Stimulated activated CD8-positive, alpha-beta memory T cell treated with anti-CD3 and anti-CD28 coated beads, Interleukin-15, amount 100 ng/mL, for 1 hour (primary cell): Measurements from ENCODE around the gene ALDH3B2.
"Not testable (repeated sequence)": the region's sequence is repeated elsewhere in the genome, so short reads cannot be mapped to it uniquely, and the experiment has no call there.

Experiments
- DNase-seq: peaks from one replicate; pipeline ENCODE4 v3.0.0-alpha.2; 2020; ENCODE audit warnings: low read depth

ALDH3B2 gene

DNA sequence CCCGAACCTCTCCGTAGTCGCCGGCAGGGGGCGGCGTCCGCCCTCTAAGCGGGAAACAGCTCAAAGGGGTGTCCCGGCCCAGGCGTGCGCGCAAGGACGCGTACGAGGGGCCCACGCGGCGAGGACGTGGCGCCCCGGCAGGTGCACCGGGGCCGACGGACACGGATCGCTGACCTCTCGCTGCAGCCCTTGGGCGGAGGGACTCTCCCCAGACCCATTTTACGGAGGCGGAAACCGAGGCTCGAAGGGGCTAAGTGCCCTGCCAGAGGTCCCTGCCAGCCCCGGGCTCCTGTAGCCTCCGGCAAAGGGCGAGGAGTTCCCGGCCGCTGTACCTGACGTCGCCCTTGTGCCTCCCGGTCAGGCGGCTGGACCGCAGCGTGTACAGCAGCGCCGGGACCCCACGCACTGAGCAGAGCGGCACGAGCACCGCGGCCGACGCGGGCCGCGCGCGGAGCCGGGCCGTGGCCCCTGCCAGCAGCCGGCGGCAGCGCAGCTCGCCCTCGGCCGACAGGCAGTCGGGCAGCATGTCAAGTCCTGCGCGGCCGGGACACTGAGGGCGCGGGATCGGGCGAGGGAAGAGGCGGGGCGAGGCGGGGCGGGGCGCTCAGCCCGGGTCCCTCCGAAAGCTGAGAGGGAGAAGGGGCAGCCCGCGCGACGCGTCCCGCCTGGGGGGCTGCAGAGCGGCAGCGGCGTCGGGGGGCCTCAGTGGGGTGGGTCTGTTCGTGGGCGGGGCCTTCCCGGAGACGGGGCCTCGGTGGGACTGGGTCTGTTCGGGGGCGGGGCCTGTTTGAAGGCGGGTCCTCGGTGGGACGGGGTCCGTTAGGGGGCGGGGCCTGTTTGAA lies 44.8 kb downstream of the ALDH3B2 start, which contains the start of gene NUDT8:
Gene NUDT8, minus strand, starts transcription at position 552 of the 842 bp plus-strand sequence. Its CDS starts 26 bp downstream, at position 526.
- DNase-seq: peak; percentile 93

DNA sequence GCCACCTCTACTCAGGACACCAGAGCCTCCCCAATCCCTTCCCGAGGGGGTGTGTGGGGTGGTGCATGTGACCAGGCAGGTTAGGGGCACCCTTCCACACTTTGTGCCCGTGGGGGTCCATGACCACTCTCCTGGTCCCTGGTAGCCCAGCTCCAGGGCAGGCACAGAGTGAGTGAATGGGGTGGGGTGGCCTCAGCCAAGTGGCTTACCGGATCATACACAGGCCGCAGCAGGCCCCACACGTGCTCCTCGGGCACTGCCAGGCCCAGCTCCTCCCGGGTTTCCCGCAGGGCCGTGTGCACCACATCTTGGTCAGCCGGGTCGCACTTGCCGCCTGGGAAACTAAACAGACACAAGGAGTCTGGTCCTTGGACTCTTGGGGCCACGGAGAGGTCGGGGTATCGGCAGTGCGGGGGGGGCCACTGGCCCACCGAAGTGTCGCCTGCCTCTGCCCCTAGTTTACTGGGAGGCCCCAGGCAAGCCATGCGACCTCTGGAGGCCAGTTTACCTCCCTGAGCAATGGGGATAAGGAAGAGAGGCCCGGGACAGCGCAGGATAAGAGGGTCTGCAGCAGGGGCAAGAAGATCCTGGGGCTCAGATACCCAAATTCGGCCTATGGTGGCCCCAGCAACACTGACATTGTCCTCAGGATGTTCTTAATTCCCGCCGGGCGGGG lies 45.6 kb downstream of the ALDH3B2 start:
- no peak for DNase-seq

- DNase-seq: no peak
Measured at GRCh38 chr11:67627812-67628624, 46.4 kb downstream of the ALDH3B2 start.

- no peak for DNase-seq
Measured at GRCh38 chr11:67627441-67627811, 47.0 kb downstream of the ALDH3B2 start.

- no peak for DNase-seq
Measured at GRCh38 chr11:67626970-67627369, 47.5 kb downstream of the ALDH3B2 start.

GRCh38 chr11:67626131-67626833 lies 48.1 kb downstream of the ALDH3B2 start:
- not testable (repeated sequence) for DNase-seq

GRCh38 chr11:67623795-67624194 lies 50.6 kb downstream of the ALDH3B2 start:
- not testable (repeated sequence) for DNase-seq

- not testable (repeated sequence) for DNase-seq
Measured at GRCh38 chr11:67622905-67623304, 51.5 kb downstream of the ALDH3B2 start.

- not testable (repeated sequence) for DNase-seq
Measured at GRCh38 chr11:67621928-67622327, 52.5 kb downstream of the ALDH3B2 start.

GRCh38 chr11:67620621-67621020 lies 53.8 kb downstream of the ALDH3B2 start:
- DNase-seq: not testable (repeated sequence)

DNA sequence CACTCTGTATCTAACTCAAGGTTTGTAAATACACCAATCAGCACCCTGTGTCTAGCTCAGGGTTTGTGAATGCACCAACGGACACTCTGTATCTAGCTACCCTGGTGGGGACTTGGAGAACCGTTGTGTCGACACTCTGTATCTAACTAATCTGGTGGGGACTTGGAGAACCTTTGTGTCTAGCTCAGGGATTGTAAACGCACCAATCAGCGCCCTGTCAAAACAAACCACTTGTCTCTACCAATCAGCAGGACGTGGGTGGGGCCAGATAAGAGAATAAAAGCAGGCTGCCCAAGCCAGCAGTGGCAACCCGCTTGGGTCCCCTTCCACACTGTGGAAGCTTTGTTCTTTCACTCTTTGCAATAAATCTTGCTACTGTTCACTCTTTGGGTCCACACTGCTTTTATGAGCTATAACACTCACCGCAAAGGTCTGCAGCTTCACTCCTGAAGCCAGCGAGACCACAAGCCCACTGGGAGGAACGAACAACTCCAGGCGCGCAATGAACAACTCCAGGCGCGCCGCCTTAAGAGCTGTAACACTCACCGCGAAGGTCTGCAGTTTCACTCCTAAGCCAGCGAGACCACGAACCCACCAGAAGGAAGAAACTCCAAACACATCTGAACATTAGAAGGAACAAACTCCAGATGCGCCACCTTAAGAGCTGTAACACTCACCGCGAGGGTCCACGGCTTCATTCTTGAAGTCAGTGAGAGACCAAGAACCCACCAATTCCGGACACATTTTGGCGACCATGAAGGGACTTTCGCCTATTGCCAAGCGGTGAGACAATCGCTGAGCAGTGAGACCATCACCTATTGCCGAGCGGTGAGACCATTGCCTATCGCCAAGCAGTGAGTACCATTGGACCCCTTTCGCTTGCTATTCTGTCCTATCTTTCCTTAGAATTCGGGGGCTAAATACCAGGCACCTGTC lies 54.5 kb downstream of the ALDH3B2 start:
- not testable (repeated sequence) for DNase-seq

- DNase-seq: not testable (repeated sequence)
Measured at GRCh38 chr11:67618901-67619659, 55.3 kb downstream of the ALDH3B2 start.

DNA sequence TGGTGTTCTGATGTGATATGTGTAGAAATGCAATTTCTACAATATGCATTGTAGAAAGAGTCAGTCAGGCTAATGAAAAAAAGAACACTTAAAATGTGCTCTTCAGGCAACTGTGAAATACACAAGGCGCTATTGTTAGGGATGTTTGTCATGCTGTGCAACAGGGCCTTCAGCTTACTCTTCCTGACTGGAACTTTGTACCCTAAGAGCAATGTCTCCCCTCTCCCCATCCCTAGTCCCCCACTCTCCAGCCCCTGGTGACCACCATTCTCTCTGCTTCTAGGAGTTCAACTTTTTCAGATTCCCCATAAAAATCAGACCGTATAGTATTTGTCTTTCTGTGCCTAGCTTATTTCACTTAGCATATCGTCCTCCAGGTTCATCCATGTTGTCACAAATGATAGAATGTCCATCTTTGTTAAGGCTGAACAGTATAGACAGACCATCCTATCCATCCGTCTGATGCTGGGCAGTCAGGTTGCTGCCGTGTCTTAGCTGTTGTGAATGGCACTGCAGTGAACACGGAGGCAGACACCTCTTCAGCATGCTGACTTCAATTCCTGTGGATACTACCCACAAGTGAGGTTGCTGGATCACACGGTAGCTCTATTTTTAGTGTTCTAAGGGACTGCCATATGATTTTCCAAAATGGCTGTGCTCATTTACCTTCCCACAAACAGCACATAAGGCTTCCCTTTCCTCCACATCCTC lies 57.0 kb downstream of the ALDH3B2 start:
- no peak for DNase-seq

GRCh38 chr11:67616431-67617242 lies 57.8 kb downstream of the ALDH3B2 start:
- no peak for DNase-seq

DNA sequence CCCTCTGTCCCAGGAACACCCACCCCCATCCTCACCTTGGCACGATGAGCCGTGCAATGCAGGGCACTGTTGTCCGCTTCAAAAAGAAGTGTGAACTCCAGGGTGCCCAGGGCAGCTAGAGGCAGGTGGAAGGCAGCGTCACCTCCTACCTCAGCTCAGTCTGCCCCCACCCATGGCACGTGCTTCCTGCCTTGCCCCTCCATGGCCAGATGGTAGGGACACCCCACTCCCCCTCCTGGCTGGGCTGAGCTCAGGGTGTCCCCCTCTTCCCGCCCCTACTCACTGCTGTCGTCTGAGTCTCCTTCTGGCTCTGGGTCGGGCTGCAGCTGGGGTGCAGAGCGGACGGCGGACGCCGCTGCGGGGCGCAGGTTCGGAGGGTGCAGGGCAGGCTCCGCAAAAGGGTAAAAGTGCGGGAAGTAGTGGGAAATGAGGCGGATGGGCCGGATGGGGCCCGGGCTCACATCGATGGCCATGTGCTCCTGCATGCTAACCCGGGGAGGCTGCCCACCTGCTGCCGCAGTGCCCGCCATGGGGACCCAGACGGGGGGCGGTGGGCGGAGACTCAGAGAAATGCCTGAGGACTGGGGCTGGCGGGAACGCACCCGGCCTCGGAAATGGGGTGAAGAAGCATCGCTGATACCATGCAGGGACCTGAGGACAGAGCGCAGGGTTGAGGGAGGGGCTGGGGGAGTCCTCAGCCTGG lies 58.5 kb downstream of the ALDH3B2 start:
- no peak for DNase-seq

- no peak for DNase-seq
Measured at GRCh38 chr11:67614730-67615714, 59.4 kb downstream of the ALDH3B2 start.
